K562 (cell line): ENCODE results near the gene PEX13. TPM values are rescaled to one million over a fixed set of nuclear protein-coding genes. Genes with fewer than 3 reads are reported as not detected.

Experiments
- ARID2 ChIP-seq: fragments of 450-650 bp; IDR thresholded peaks from 2 replicates; pipeline ENCODE4 v1.6.1; 2017; ENCODE audit warnings: antibody characterized with exemption, mild to moderate bottlenecking
- CBX1 ChIP-seq: sonication (generic); IDR thresholded peaks from 2 replicates; pipeline ENCODE4 v1.6.1; 2016; ENCODE audit warnings: antibody characterized with exemption, low read depth, mild to moderate bottlenecking
- CREM ChIP-seq: IDR thresholded peaks from 2 replicates; pipeline ENCODE4 v1.6.1; 2014; ENCODE audit warnings: antibody characterized with exemption, low read depth
- DNMT1 ChIP-seq: fragments of 450-650 bp; IDR thresholded peaks from 2 replicates; pipeline ENCODE4 v1.6.1; 2016; ENCODE audit warnings: antibody characterized with exemption, mild to moderate bottlenecking
- E2F8 ChIP-seq: fragments of 450-650 bp; IDR thresholded peaks from 2 replicates; pipeline ENCODE4 v1.7.1; 2018; ENCODE audit warnings: mild to moderate bottlenecking, low read depth; ENCODE audit not compliant: partially characterized antibody
- FOXJ2 ChIP-seq: fragments of 200-800 bp; sonication (Bioruptor generic); IDR thresholded peaks from 2 replicates; pipeline ENCODE4 v1.6.1; 2016; ENCODE audit warnings: missing genetic modification characterization, missing compliant biosample characterization
- FOXP4 ChIP-seq: sonication (generic); formaldehyde crosslinking; IDR thresholded peaks from 2 replicates; pipeline ENCODE4 v1.8.0; 2022; ENCODE audit warnings: mild to moderate bottlenecking, missing genetic modification reagents, borderline replicate concordance
- HNRNPL ChIP-seq: fragments of 200-400 bp; formaldehyde crosslinking; IDR thresholded peaks from 2 replicates; pipeline ENCODE4 v1.6.1; 2017; ENCODE audit warnings: low read depth, mild to moderate bottlenecking, low read length
- MAZ ChIP-seq, 2 experiments: fragments of 450-650 bp in 1 of 2; sonication (generic) in 1 of 2; formaldehyde crosslinking; IDR thresholded peaks in 1 of 2; conservative IDR thresholded peaks in 1 of 2; 2 replicates each; pipeline versions ENCODE4 v1.4.0 to v1.5.0; 2020; ENCODE audit warnings: mild to moderate bottlenecking in 1 of 2, missing genetic modification reagents in 1 of 2
- MLX ChIP-seq, 2 experiments: fragments of 450-650 bp in 1 of 2; sonication (generic) in 1 of 2; formaldehyde crosslinking; conservative IDR thresholded peaks; 2 replicates each; pipeline versions ENCODE4 v1.4.0 to v1.8.1; 2020 to 2022; ENCODE audit warnings: mild to moderate bottlenecking in 1 of 2, missing genetic modification reagents in 1 of 2
- NFXL1 ChIP-seq: fragments of 450-650 bp; formaldehyde crosslinking; IDR thresholded peaks from 2 replicates; pipeline ENCODE4 v1.4.0; 2021; ENCODE audit warnings: mild to moderate bottlenecking
- PHB2 ChIP-seq: fragments of 450-650 bp; IDR thresholded peaks from 2 replicates; pipeline ENCODE4 v1.6.1; 2017; ENCODE audit warnings: low read depth
- RBM39 ChIP-seq: fragments of 200-400 bp; formaldehyde crosslinking; optimal IDR thresholded peaks from 2 replicates; pipeline ENCODE3; 2018; ENCODE audit warnings: low read depth, low read length
- SFPQ ChIP-seq: fragments of 200-400 bp; formaldehyde crosslinking; IDR thresholded peaks from 2 replicates; pipeline ENCODE4 v1.6.1; 2017; ENCODE audit warnings: mild to moderate bottlenecking, low read depth, low read length, moderate library complexity
- SRSF3 ChIP-seq: fragments of 200-400 bp; formaldehyde crosslinking; IDR thresholded peaks from 2 replicates; pipeline ENCODE4 v1.6.1; 2016; ENCODE audit warnings: mild to moderate bottlenecking, low read length, moderate library complexity; ENCODE audit not compliant: insufficient read depth
- TBL1XR1 ChIP-seq, 2 experiments: IDR thresholded peaks; 2 replicates each; pipeline ENCODE4 v1.6.1; 2012; ENCODE audit warnings: improper control_type of control experiment in 2 of 2, low read length in 2 of 2, mild to moderate bottlenecking in 1 of 2
- TSC22D4 ChIP-seq: fragments of 450-650 bp; IDR thresholded peaks from 2 replicates; pipeline ENCODE4 v1.6.1; 2016; ENCODE audit warnings: missing genetic modification characterization, missing biosample characterization, control low read depth
- ZNF589 ChIP-seq: fragments of 200-800 bp; sonication (Bioruptor generic); IDR thresholded peaks from 2 replicates; pipeline ENCODE4 v1.6.1; 2016; ENCODE audit warnings: low read depth, missing genetic modification characterization, missing compliant biosample characterization
- polyA plus RNA-seq, 8 experiments: library from polyadenylated mRNA; depleted of rRNA in 4 of 8; stranded (reverse) in 5 of 8; unstranded in 3 of 8; fragments of >200 nt; fragmentation: Nextera tagmentation in 2 of 8; fragmentation: Illumina TruSeq in 1 of 8; extraction: Ambion mirVana in 2 of 8; extraction: Trizol in 1 of 8; gene quantifications; 2 replicates each; pipeline versions ENCODE4 v1.2.1 to v1.2.3, GENCODE V29; 2011 to 2014; ENCODE audit warnings: inconsistent platforms in 1 of 8, missing spikeins in 1 of 8
- total RNA-seq, 7 experiments: library from RNA; depleted of rRNA in 6 of 7; stranded (reverse); fragments of >200 nt in 6 of 7; fragmentation: Illumina TruSeq in 2 of 7; extraction: Trizol in 2 of 7; gene quantifications; 2 replicates each; pipeline versions ENCODE4 v1.2.1 to v1.2.3, GENCODE V29; 2011 to 2021; ENCODE audit warnings: low replicate concordance in 1 of 7

The PEX13 gene
- total and polyA plus RNA-seq, 9 of the 15 experiments (the other 6 are each of a cell fraction or from before 2014, with no cell fraction given), result 4.0 to 30.4 (median 18.8) TPM

GRCh38 chr2:61017003-61017555 is 441 bp upstream of the PEX13 start (continued):
- TF ChIP-seq E2F8 (peak; percentile 69), HNRNPL (no peak), RBM39 (peak; percentile 79), ARID2 (no peak), MLX (CRISPR knock-in tag; conservative IDR thresholded peaks at IDR 0.05) (no peak), FOXP4 (CRISPR knock-in tag) (no peak), FOXJ2 (tag) (0 out of 2 replicates have a peak, but pooled peaks have one; percentile 55), SRSF3 (no peak), CREM (peak; percentile 63), TSC22D4 (tag) (no peak), MAZ (CRISPR knock-in tag; conservative IDR thresholded peaks at IDR 0.05 in 1 of 2, IDR thresholded peaks at IDR 0.05 in 1 of 2) (peak; percentile 54 to 57; a peak in 1 of 4 replicates), SFPQ (no peak), CBX1 (peak; percentile 45; the same call in 1 of the 2 replicates), NFXL1 (no peak), DNMT1 (no peak), PHB2 (no peak), TBL1XR1 (IDR thresholded peaks at IDR 0.05; ENCODE audit: low read length in 2 of 2) (peak in 1 of 2 experiments; percentile 58; a peak in 2 of 4 replicates), ZNF589 (CRISPR knock-in tag) (no peak; the same call in 1 of the 2 replicates)
